H9 (cell line): ENCODE measurements around the gene ZMYND12. TPM values are rescaled to one million over a fixed set of nuclear protein-coding genes. Genes with fewer than 3 reads are reported as not detected.
"Not testable (repeated sequence)": the region's sequence is repeated elsewhere in the genome, so short reads cannot be mapped to it uniquely, and the experiment has no call there.

Experiments used
- DNase-seq: peaks from one replicate; pipeline ENCODE4 v3.0.0-alpha.2; 2017
- H2AFZ ChIP-seq: one replicate; pipeline ENCODE4 v1.6.1; 2013; ENCODE audit warnings: mild to moderate bottlenecking, low read length, control low read depth, moderate library complexity
- H2AK5ac ChIP-seq: 2 replicates; pipeline ENCODE4 v1.6.1; 2013; ENCODE audit warnings: low read length, control low read depth, mixed read lengths; ENCODE audit not compliant: insufficient read length
- H2BK120ac ChIP-seq: one replicate; pipeline ENCODE4 v1.6.1; 2013; ENCODE audit warnings: low read depth, mild to moderate bottlenecking, low read length, control low read depth, inconsistent platforms; ENCODE audit not compliant: poor library complexity, severe bottlenecking
- H2BK12ac ChIP-seq: 2 replicates; pipeline ENCODE4 v1.6.1; 2013; ENCODE audit warnings: low read length, control low read depth, mixed read lengths, low read depth; ENCODE audit not compliant: insufficient read length
- H2BK15ac ChIP-seq: 2 replicates; pipeline ENCODE4 v1.6.1; 2013; ENCODE audit warnings: low read depth, low read length, control low read depth
- H2BK20ac ChIP-seq: one replicate; pipeline ENCODE4 v1.6.1; 2013; ENCODE audit warnings: low read depth, mild to moderate bottlenecking, low read length, control low read depth, inconsistent platforms; ENCODE audit not compliant: poor library complexity, severe bottlenecking
- H2BK5ac ChIP-seq: 2 replicates; pipeline ENCODE4 v1.6.1; 2013; ENCODE audit warnings: low read length, control low read depth, mixed read lengths; ENCODE audit not compliant: insufficient read length
- H3K14ac ChIP-seq: 2 replicates; pipeline ENCODE4 v1.6.1; 2013; ENCODE audit warnings: low read length, control low read depth; ENCODE audit not compliant: insufficient read depth
- H3K18ac ChIP-seq: 2 replicates; pipeline ENCODE4 v1.6.1; 2013; ENCODE audit warnings: low read depth, mild to moderate bottlenecking, mixed read lengths, low read length, control low read depth; ENCODE audit not compliant: insufficient read length
- H3K23ac ChIP-seq: 2 replicates; pipeline ENCODE4 v1.6.1; 2013; ENCODE audit warnings: low read length, control low read depth, mixed read lengths, low read depth; ENCODE audit not compliant: insufficient read length
- H3K23me2 ChIP-seq: 2 replicates; pipeline ENCODE4 v1.6.1; 2013; ENCODE audit warnings: low read depth, mild to moderate bottlenecking, mixed read lengths, low read length, control low read depth; ENCODE audit not compliant: insufficient read length, poor library complexity, severe bottlenecking
- H3K27ac ChIP-seq: 2 replicates; pipeline ENCODE4 v1.5.1; 2013; ENCODE audit warnings: low read length, control low read depth, mixed read lengths, low read depth; ENCODE audit not compliant: insufficient read length
- H3K27me3 ChIP-seq: 2 replicates; pipeline ENCODE4 v1.6.1; 2013; ENCODE audit warnings: low read length, control low read depth, inconsistent platforms; ENCODE audit not compliant: insufficient read depth
- H3K4ac ChIP-seq: 2 replicates; pipeline ENCODE4 v1.6.1; 2013; ENCODE audit warnings: low read depth, mild to moderate bottlenecking, control low read depth, inconsistent platforms, low read length, moderate library complexity
- H3K4me1 ChIP-seq: 2 replicates; pipeline ENCODE4 v1.6.1; 2013; ENCODE audit warnings: low read length, control low read depth, inconsistent platforms; ENCODE audit not compliant: insufficient read depth
- H3K4me2 ChIP-seq: 2 replicates; pipeline ENCODE4 v1.6.1; 2013; ENCODE audit warnings: low read length, control low read depth, mixed read lengths; ENCODE audit not compliant: insufficient read length, insufficient read depth
- H3K56ac ChIP-seq: 2 replicates; pipeline ENCODE4 v1.6.1; 2013; ENCODE audit warnings: low read depth, mild to moderate bottlenecking, mixed read lengths, low read length, control low read depth; ENCODE audit not compliant: insufficient read length
- H3K79me1 ChIP-seq: 2 replicates; pipeline ENCODE4 v1.6.1; 2013; ENCODE audit warnings: low read depth, mild to moderate bottlenecking, moderate library complexity, low read length, control low read depth, inconsistent platforms; ENCODE audit not compliant: insufficient read depth, poor library complexity, severe bottlenecking
- H3K79me2 ChIP-seq: 2 replicates; pipeline ENCODE4 v1.6.1; 2013; ENCODE audit warnings: low read length, control low read depth, inconsistent platforms; ENCODE audit not compliant: insufficient read depth
- H3K9ac ChIP-seq: 2 replicates; pipeline ENCODE4 v1.6.1; 2013; ENCODE audit warnings: low read length, control low read depth, mixed read lengths; ENCODE audit not compliant: insufficient read length; ENCODE audit errors: extremely low read depth
- H3K9me3 ChIP-seq: one replicate; pipeline ENCODE4 v1.6.1; 2013; ENCODE audit warnings: low read depth, low read length, inconsistent platforms; ENCODE audit not compliant: control insufficient read depth
- H3T11ph ChIP-seq: one replicate; pipeline ENCODE4 v1.6.1; 2013; ENCODE audit warnings: mild to moderate bottlenecking, low read length, control low read depth, inconsistent platforms
- H4K20me1 ChIP-seq: one replicate; pipeline ENCODE4 v1.6.1; 2013; ENCODE audit not compliant: control insufficient read depth, insufficient read length, insufficient read depth
- H4K5ac ChIP-seq: 2 replicates; pipeline ENCODE4 v1.6.1; 2013; ENCODE audit warnings: low read depth, mild to moderate bottlenecking, mixed read lengths, low read length, control low read depth; ENCODE audit not compliant: insufficient read length
- H4K8ac ChIP-seq: replicated peaks from 2 replicates; pipeline ENCODE4 v1.6.1; 2013; ENCODE audit warnings: low read length, control low read depth, mixed read lengths, low read depth; ENCODE audit not compliant: insufficient read length
- H4K91ac ChIP-seq: 2 replicates; pipeline ENCODE4 v1.6.1; 2013; ENCODE audit warnings: low read depth, mild to moderate bottlenecking, moderate library complexity, mixed read lengths, low read length, control low read depth; ENCODE audit not compliant: insufficient read length
- H3K27ac Mint-ChIP-seq, 3 experiments: 2 replicates in 2 of 3; 3 replicates in 1 of 3; pipeline ENCODE4 v1.8.0; 2020 to 2021; ENCODE audit warnings: mixed read lengths in 3 of 3, mild to moderate bottlenecking in 1 of 3, moderate library complexity in 1 of 3
- H3K27me3 Mint-ChIP-seq: 2 replicates; pipeline ENCODE4 v1.8.0; 2021; ENCODE audit warnings: low read depth, mild to moderate bottlenecking, moderate library complexity, mixed read lengths
- H3K36me3 Mint-ChIP-seq, 3 experiments: 2 replicates in 2 of 3; 3 replicates in 1 of 3; pipeline ENCODE4 v1.8.0; 2020 to 2021; ENCODE audit warnings: low read depth in 3 of 3, mixed read lengths in 3 of 3; ENCODE audit not compliant: insufficient read depth in 1 of 3
- H3K4me1 Mint-ChIP-seq, 2 experiments: 2 replicates each; pipeline ENCODE4 v1.8.0; 2020; ENCODE audit warnings: mixed read lengths in 2 of 2
- H3K4me3 Mint-ChIP-seq, 2 experiments: 2 replicates in 1 of 2; 3 replicates in 1 of 2; pipeline ENCODE4 v1.8.0; 2020 to 2021; ENCODE audit warnings: mild to moderate bottlenecking in 2 of 2, mixed read lengths in 2 of 2, moderate library complexity in 1 of 2
- H3K9me3 Mint-ChIP-seq, 2 experiments: 2 replicates in 1 of 2; 3 replicates in 1 of 2; pipeline ENCODE4 v1.8.0; 2020; ENCODE audit warnings: mild to moderate bottlenecking in 2 of 2, mixed read lengths in 2 of 2, moderate library complexity in 1 of 2
- CTCF ChIP-seq: fragments of 200-600 bp; sonication (generic); conservative IDR thresholded peaks from 3 replicates; pipeline ENCODE4 v1.8.0; 2021; ENCODE audit warnings: antibody characterized with exemption, mild to moderate bottlenecking
- WGBS: extraction: QIAGEN DNeasy Blood & Tissue Kit; methylation state at CpG from one replicate; pipeline ENCODE4 v1.1.7; 2013; ENCODE audit warnings: missing lambda C conversion rate, low lambda C conversion rate, mixed read lengths; ENCODE audit not compliant: insufficient read length; ENCODE audit errors: extremely low coverage; 5-methylcytosine and 5-hydroxymethylcytosine counted together
- total RNA-seq: library from RNA; stranded (reverse); gene quantifications from 2 replicates; pipeline ENCODE4 v1.2.1, GENCODE V29; 2021

Gene ZMYND12
- total RNA-seq, 1 experiment from 2014 or later: 0.42 TPM

GRCh38 chr1:42504535-42505128 lies 48.8 kb upstream of the ZMYND12 start:
- no peak for DNase-seq
- Mint-ChIP-seq H3K4me3 (no peak overlapping the region), H3K27ac (no peak overlapping the region), H3K36me3 (peaks cover 18 to 39% (median 19%) of the 10 kb centered on the region in 3 experiments), H3K27me3 (peaks cover 1% of the 10 kb centered on the region), H3K9me3 (peaks cover 64 to 66% of the 10 kb centered on the region in 2 experiments), H3K4me1 (no peaks in the 10 kb centered on the region)
- Histone ChIP-seq H2BK20ac (no peak overlapping the region), H3K23ac (no peak overlapping the region), H3T11ph (no peak overlapping the region), H3K79me1 (no peaks in the 10 kb centered on the region), H4K5ac (no peak overlapping the region), H3K56ac (no peak overlapping the region), H2BK5ac (no peak overlapping the region), H3K9me3 (peaks cover 28% of the 10 kb centered on the region), H3K27me3 (no peaks in the 10 kb centered on the region), H2BK15ac (no peak overlapping the region), H3K4ac (no peak overlapping the region), H3K27ac (no peak overlapping the region), H2AK5ac (no peak overlapping the region), H3K79me2 (no peaks in the 10 kb centered on the region), H2BK120ac (no peak overlapping the region), H3K18ac (no peak overlapping the region), H3K4me2 (no peak overlapping the region), H3K9ac (no peak overlapping the region), H3K23me2 (no peaks in the 10 kb centered on the region), H3K14ac (no peak overlapping the region), H2AFZ (no peak overlapping the region), H2BK12ac (no peak overlapping the region), H4K20me1 (no peaks in the 10 kb centered on the region), H4K8ac (no peak overlapping the region), H3K4me1 (no peaks in the 10 kb centered on the region), H4K91ac (no peak overlapping the region)
- no CpG with 5 or more reads among the region's 2 CpGs for WGBS
- TF ChIP-seq CTCF: no peak

GRCh38 chr1:42502031-42502430 lies 46.2 kb upstream of the ZMYND12 start:
- H2BK15ac ChIP-seq, H3K14ac ChIP-seq, H2BK20ac ChIP-seq, H3K9ac ChIP-seq, H4K20me1 ChIP-seq, H3K79me1 ChIP-seq, H3K23ac ChIP-seq, H2BK12ac ChIP-seq, H4K5ac ChIP-seq, H3T11ph ChIP-seq, H3K18ac ChIP-seq, H2BK5ac ChIP-seq, H3K27me3 ChIP-seq, H3K27ac Mint-ChIP-seq, H3K79me2 ChIP-seq, H3K4me3 Mint-ChIP-seq, H3K56ac ChIP-seq, H2AK5ac ChIP-seq, H4K91ac ChIP-seq, H3K4me2 ChIP-seq, H3K27ac ChIP-seq, H3K23me2 ChIP-seq, DNase-seq, H3K4me1 ChIP-seq, H4K8ac ChIP-seq, H2AFZ ChIP-seq, H2BK120ac ChIP-seq, H3K27me3 Mint-ChIP-seq, H3K4me1 Mint-ChIP-seq, H3K4ac ChIP-seq: not testable (repeated sequence)
- WGBS: no CpG with 5 or more reads among the region's 11 CpGs
- H3K9me3 Mint-ChIP-seq: peaks cover 46 to 57% of the 10 kb centered on the region in 2 experiments
- peaks cover 18 to 33% (median 19%) of the 10 kb centered on the region in 3 experiments for H3K36me3 Mint-ChIP-seq
- H3K9me3 ChIP-seq: peaks cover 28% of the 10 kb centered on the region
